HCT116 (cell line): Measurements from ENCODE around the gene SLC4A2. TPM values are rescaled to one million over a fixed set of nuclear protein-coding genes. Genes with fewer than 3 reads are reported as not detected.
A peak's percentile ranks its signal among the peaks of the same experiment; 100 is the strongest.

Experiments used
- ATAC-seq: fragments of 200-7000 bp; cut with Tn5 transposase; 2 replicates; pipeline ENCODE4 v1.9.1; 2020; ENCODE audit warnings: mild to moderate bottlenecking, moderate library complexity
- BruUV-seq: library from RNA; stranded (reverse); fragments of 400-500 nt; replicated peaks from 2 replicates; lab custom pipeline; 2021; lab: Mats Ljungman, UMichigan
- CTCF ChIA-PET: fragments of 300-600 bp; sonication (Branson Sonifier 250); formaldehyde crosslinking; loops from one replicate; lab custom pipeline; 2021; ENCODE audit warnings: antibody characterized with exemption; lab: Charles Lee
- POLR2A ChIA-PET: fragments of 300-600, 350-600 bp; sonication (Branson Sonifier 250); formaldehyde crosslinking; loops from one replicate; lab custom pipeline; 2021; ENCODE audit warnings: antibody characterized with exemption; lab: Charles Lee
- RAD21 ChIA-PET, 2 experiments: fragments of 300-600 bp; sonication (Branson Sonifier 250); formaldehyde crosslinking; loops; one replicate each; lab custom pipeline; 2023; ENCODE audit warnings: low total read pairs in 2 of 2; ENCODE audit not compliant: uncharacterized antibody in 2 of 2, unreplicated experiment in 2 of 2, low non-redundant PET in 1 of 2; lab: Charles Lee
- DNase-seq: peaks from one replicate; pipeline ENCODE4 v3.0.0-alpha.2; 2010; ENCODE audit warnings: low read depth, low spot score
- H2AFZ ChIP-seq: fragments of 200-600 bp; shearing (Covaris generic), sonication (generic); 2 replicates; pipeline ENCODE4 v1.6.1; 2017; ENCODE audit warnings: low read depth, mixed run types, mixed read lengths, antibody characterized with exemption, low read length; ENCODE audit not compliant: poor library complexity, severe bottlenecking
- H3K27ac ChIP-seq: 2 replicates; pipeline ENCODE4 v1.5.1; 2012; ENCODE audit warnings: low read depth, low read length
- H3K27me3 ChIP-seq: fragments of 200-600 bp; sonication (generic); 2 replicates; pipeline ENCODE4 v1.6.1; 2016; ENCODE audit warnings: mixed run types, low read length, mixed read lengths; ENCODE audit not compliant: insufficient read depth
- H3K36me3 ChIP-seq, 2 experiments: fragments of 200-500 bp in 1 of 2; fragments of 200-600 bp in 1 of 2; sonication (Bioruptor generic) in 1 of 2; sonication (generic) in 1 of 2; 2 replicates each; pipeline versions ENCODE4 v1.5.1 to v1.6.1; 2014 to 2016; ENCODE audit warnings: low read length in 2 of 2, inconsistent platforms in 1 of 2, mixed read lengths in 1 of 2, mixed run types in 1 of 2; ENCODE audit not compliant: insufficient read depth in 2 of 2, control insufficient read depth in 1 of 2
- H3K4me1 ChIP-seq, 2 experiments: fragments of 200-600 bp in 1 of 2; sonication (generic) in 1 of 2; 2 replicates each; pipeline versions ENCODE4 v1.5.1 to v1.6.1; 2012 to 2017; ENCODE audit warnings: low read length in 2 of 2, inconsistent platforms in 1 of 2, mild to moderate bottlenecking in 1 of 2, mixed read lengths in 1 of 2, mixed run types in 1 of 2, moderate library complexity in 1 of 2; ENCODE audit not compliant: insufficient read depth in 2 of 2, control insufficient read depth in 1 of 2
- H3K4me2 ChIP-seq: fragments of 200-600 bp; sonication (generic); 2 replicates; pipeline ENCODE4 v1.6.1; 2017; ENCODE audit warnings: mixed run types, low read length, mixed read lengths
- H3K4me3 ChIP-seq, 2 experiments: fragments of 200-600 bp in 1 of 2; sonication (generic) in 1 of 2; replicated peaks in 1 of 2; 2 replicates each; pipeline ENCODE4 v1.5.1; 2011 to 2016; ENCODE audit warnings: low read length in 2 of 2, control low read depth in 1 of 2, low read depth in 1 of 2, mild to moderate bottlenecking in 1 of 2, mixed read lengths in 1 of 2, mixed run types in 1 of 2
- H3K79me2 ChIP-seq: fragments of 200-600 bp; sonication (generic); 2 replicates; pipeline ENCODE4 v1.6.1; 2017; ENCODE audit warnings: mild to moderate bottlenecking, mixed run types, low read length, moderate library complexity, mixed read lengths; ENCODE audit not compliant: insufficient read depth
- H3K9ac ChIP-seq: fragments of 200-600 bp; sonication (generic); 2 replicates; pipeline ENCODE4 v1.6.1; 2016; ENCODE audit warnings: low read length, mixed read lengths
- H3K9me2 ChIP-seq: fragments of 200-600 bp; sonication (generic), shearing (Covaris generic); 2 replicates; pipeline ENCODE4 v1.6.1; 2017; ENCODE audit warnings: mixed run types, mild to moderate bottlenecking, moderate library complexity; ENCODE audit not compliant: insufficient read depth
- H3K9me3 ChIP-seq, 2 experiments: fragments of 200-500 bp in 1 of 2; fragments of 200-600 bp in 1 of 2; sonication (Bioruptor generic) in 1 of 2; sonication (generic) in 1 of 2; 2 replicates each; pipeline ENCODE4 v1.6.1; 2014 to 2017; ENCODE audit warnings: low read length in 2 of 2, mixed read lengths in 2 of 2, inconsistent platforms in 1 of 2, low read depth in 1 of 2, mild to moderate bottlenecking in 1 of 2, mixed run types in 1 of 2, moderate library complexity in 1 of 2; ENCODE audit not compliant: control insufficient read depth in 1 of 2, insufficient read depth in 1 of 2
- H4K20me1 ChIP-seq: fragments of 200-600 bp; sonication (generic), shearing (Covaris generic); 2 replicates; pipeline ENCODE4 v1.6.1; 2017; ENCODE audit warnings: mixed run types, mild to moderate bottlenecking, moderate library complexity; ENCODE audit not compliant: insufficient read depth
- ATF3 ChIP-seq: IDR thresholded peaks from 2 replicates; pipeline ENCODE4 v1.6.1; 2012
- CBX3 ChIP-seq: IDR thresholded peaks from 2 replicates; pipeline ENCODE4 v1.6.1; 2012; ENCODE audit warnings: low read depth
- CEBPB ChIP-seq: IDR thresholded peaks from 2 replicates; pipeline ENCODE4 v1.6.1; 2012; ENCODE audit warnings: low read depth
- CTCF ChIP-seq, 3 experiments: fragments of 200-600 bp in 1 of 3; sonication (generic) in 1 of 3; IDR thresholded peaks in 2 of 3; conservative IDR thresholded peaks in 1 of 3; 2 replicates each; pipeline ENCODE4 v1.5.1; 2012 to 2017; ENCODE audit warnings: low read depth in 2 of 3, low read length in 2 of 3, antibody characterized with exemption in 1 of 3, borderline replicate concordance in 1 of 3, control low read depth in 1 of 3, mild to moderate bottlenecking in 1 of 3, mixed read lengths in 1 of 3, mixed run types in 1 of 3, moderate library complexity in 1 of 3; ENCODE audit not compliant: insufficient read depth in 1 of 3
- EGR1 ChIP-seq: IDR thresholded peaks from 2 replicates; pipeline ENCODE4 v1.6.1; 2012; ENCODE audit warnings: low read depth
- ELF1 ChIP-seq: IDR thresholded peaks from 2 replicates; pipeline ENCODE4 v1.6.1; 2012; ENCODE audit warnings: low read depth, borderline replicate concordance
- EZH2 ChIP-seq: fragments of 200-600 bp; sonication (generic); IDR thresholded peaks from 2 replicates; pipeline ENCODE4 v1.6.1; 2017; ENCODE audit warnings: antibody characterized with exemption, mixed run types
- EZH2phosphoT487 ChIP-seq: fragments of 200-600 bp; IDR thresholded peaks from 2 replicates; pipeline ENCODE4 v1.6.1; 2018; ENCODE audit warnings: antibody characterized with exemption, borderline replicate concordance
- FOSL1 ChIP-seq: IDR thresholded peaks from 2 replicates; pipeline ENCODE4 v1.6.1; 2012; ENCODE audit warnings: low read depth
- JUND ChIP-seq: IDR thresholded peaks from 2 replicates; pipeline ENCODE4 v1.6.1; 2012
- MAX ChIP-seq: IDR thresholded peaks from 2 replicates; pipeline ENCODE4 v1.6.1; 2012
- POLR2A ChIP-seq: IDR thresholded peaks from 2 replicates; pipeline ENCODE4 v1.7.0; 2011; ENCODE audit warnings: borderline replicate concordance; ENCODE audit not compliant: insufficient read depth, insufficient read length; ENCODE audit errors: extremely low read depth
- SRF ChIP-seq: IDR thresholded peaks from 2 replicates; pipeline ENCODE4 v1.6.1; 2012; ENCODE audit warnings: low read depth
- TCF7L2 ChIP-seq: IDR thresholded peaks from 2 replicates; pipeline ENCODE4 v1.7.0; 2011; ENCODE audit warnings: borderline replicate concordance, inconsistent platforms; ENCODE audit not compliant: insufficient read depth, insufficient read length; ENCODE audit errors: extremely low read depth
- YY1 ChIP-seq: IDR thresholded peaks from 2 replicates; pipeline ENCODE4 v1.6.1; 2011; ENCODE audit warnings: low read length, low read depth, moderate library complexity, mild to moderate bottlenecking; ENCODE audit not compliant: insufficient replicate concordance; ENCODE audit errors: extremely low read depth
- ZBTB33 ChIP-seq: IDR thresholded peaks from 2 replicates; pipeline ENCODE4 v1.6.1; 2011; ENCODE audit warnings: mild to moderate bottlenecking, low read length, moderate library complexity; ENCODE audit not compliant: insufficient replicate concordance; ENCODE audit errors: extremely low read depth
- ZNF274 ChIP-seq: fragments of 200-500 bp; sonication (Bioruptor generic); IDR thresholded peaks from 2 replicates; pipeline ENCODE4 v1.6.1; 2014; ENCODE audit warnings: mild to moderate bottlenecking, low read depth, low read length, inconsistent platforms
- intact Hi-C: fragments of 100-400 bp; cut with micrococcal nuclease; formaldehyde crosslinking; loops from 2 replicates; pipeline ENCODE4 v1.10.0; 2022
- total RNA-seq: library from RNA; stranded (reverse); gene quantifications from one replicate; pipeline ENCODE4 v1.2.1, GENCODE V29; 2021; ENCODE audit not compliant: unreplicated experiment

Gene SLC4A2
- total RNA-seq, 1 experiment from 2014 or later, result 240 TPM

DNA sequence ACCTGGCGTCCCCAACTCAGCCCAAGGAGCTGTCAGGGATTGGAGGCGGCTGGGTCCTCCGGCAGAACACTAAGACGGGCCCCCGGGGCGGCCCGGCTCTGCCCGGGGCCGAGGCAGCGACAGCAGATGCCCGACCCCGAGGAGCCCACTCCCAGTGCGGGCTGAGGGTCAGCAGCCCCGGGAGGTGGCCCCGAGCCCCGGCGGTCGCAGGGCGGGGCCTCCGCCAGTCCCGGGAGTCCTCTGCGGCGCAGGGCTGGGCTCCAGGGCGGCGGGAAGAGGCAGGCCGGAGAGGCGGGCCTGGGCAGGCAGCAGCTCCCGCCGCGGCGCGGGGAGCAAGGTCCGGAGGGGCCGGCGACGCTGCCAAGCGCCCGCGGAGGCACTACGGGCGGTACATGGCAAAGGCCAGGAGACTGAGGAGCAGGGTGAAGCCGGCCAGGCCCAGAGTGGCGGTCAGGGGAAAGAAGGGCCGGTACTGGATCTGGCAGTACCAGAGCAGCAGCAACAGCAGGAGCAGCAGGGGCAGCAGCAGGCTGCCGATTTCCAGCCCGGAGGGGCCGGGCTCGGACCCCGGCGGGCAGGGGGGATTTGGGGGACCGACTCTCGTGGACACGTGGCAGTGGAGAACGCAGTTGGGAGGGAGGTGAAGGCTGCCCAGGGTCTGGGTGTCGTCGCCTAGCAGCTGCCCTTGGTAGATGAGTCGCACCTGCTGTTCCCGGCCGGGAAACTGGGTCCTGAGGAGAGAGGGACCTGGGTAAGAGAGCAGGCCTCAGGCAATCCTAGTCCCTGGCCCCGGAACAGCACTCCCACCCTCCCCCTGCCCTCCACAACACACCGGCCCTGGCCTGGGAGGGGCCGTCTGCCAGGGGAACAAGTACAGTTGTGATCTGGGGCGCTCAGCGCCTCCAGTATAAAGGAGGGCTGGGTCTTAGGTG, 22.0 kb downstream of the SLC4A2 start:
- ChIA-PET RAD21 (interaction anchor here in 1 of 2 experiments (0.6 kb wide), 1 partner anchor 20 kb away, joined by 3 read pairs; no protein-coding TSS in a partner anchor), CTCF (interaction anchor here (0.9 to 1.4 kb wide), 3 partner anchors 29 to 63 kb away, joined by 3 read pairs; no protein-coding TSS in a partner anchor), POLR2A (interaction anchor here (0.7 to 1.4 kb wide), 4 partner anchors 9 to 32 kb away, joined by 3 to 13 read pairs (median 6); no protein-coding TSS in a partner anchor)
- Histone ChIP-seq H3K36me3 (peaks cover 0 to 3% of the 10 kb centered on the region in 2 experiments; a peak in 2 of 4 replicates), H4K20me1 (no peaks in the 10 kb centered on the region), H3K9me2 (no peaks in the 10 kb centered on the region), H2AFZ (no peak overlapping the region), H3K79me2 (peaks cover 41% of the 10 kb centered on the region), H3K27ac (peak overlapping the region; percentile 94), H3K9ac (peak overlapping the region; percentile 100), H3K4me3 (peak overlapping the region; percentile 90 to 94), H3K4me2 (peak overlapping the region; percentile 94), H3K4me1 (peaks cover 33 to 67% of the 10 kb centered on the region in 2 experiments), H3K27me3 (no peaks in the 10 kb centered on the region), H3K9me3 (no peaks in the 10 kb centered on the region)
- intact Hi-C loops, result no loop called here
- no TSS peak for BruUV-seq
- ATAC-seq (peak; percentile 5), DNase-seq (no peak)
- TF ChIP-seq EZH2phosphoT487, result no peak
- TF ChIP-seq POLR2A, result no peak
- no peak for TF ChIP-seq CEBPB
- TF ChIP-seq CBX3, result no peak
- no peak for TF ChIP-seq ZNF274
- TF ChIP-seq EGR1, result no peak
- TF ChIP-seq MAX, result no peak
- TF ChIP-seq JUND, result no peak
- TF ChIP-seq ELF1, result no peak
- TF ChIP-seq ATF3, result no peak
- no peak for TF ChIP-seq EZH2
- TF ChIP-seq SRF, result no peak
- TF ChIP-seq TCF7L2, result no peak
- no peak for TF ChIP-seq CTCF (IDR thresholded peaks at IDR 0.05 in 2 of 3, conservative IDR thresholded peaks at IDR 0.05 in 1 of 3; ENCODE audit: borderline replicate concordance in 1 of 3, insufficient read depth in 1 of 3, low read depth in 2 of 3, low read length in 2 of 3)
- no peak for TF ChIP-seq FOSL1
- TF ChIP-seq ZBTB33, result no peak
- no peak for TF ChIP-seq YY1
